Measurements from ENCODE around the gene DCUN1D4.
"Not testable (repeated sequence)": the region's sequence is repeated elsewhere in the genome, so short reads cannot be mapped to it uniquely, and the experiment has no call there.

Gene DCUN1D4

DNA sequence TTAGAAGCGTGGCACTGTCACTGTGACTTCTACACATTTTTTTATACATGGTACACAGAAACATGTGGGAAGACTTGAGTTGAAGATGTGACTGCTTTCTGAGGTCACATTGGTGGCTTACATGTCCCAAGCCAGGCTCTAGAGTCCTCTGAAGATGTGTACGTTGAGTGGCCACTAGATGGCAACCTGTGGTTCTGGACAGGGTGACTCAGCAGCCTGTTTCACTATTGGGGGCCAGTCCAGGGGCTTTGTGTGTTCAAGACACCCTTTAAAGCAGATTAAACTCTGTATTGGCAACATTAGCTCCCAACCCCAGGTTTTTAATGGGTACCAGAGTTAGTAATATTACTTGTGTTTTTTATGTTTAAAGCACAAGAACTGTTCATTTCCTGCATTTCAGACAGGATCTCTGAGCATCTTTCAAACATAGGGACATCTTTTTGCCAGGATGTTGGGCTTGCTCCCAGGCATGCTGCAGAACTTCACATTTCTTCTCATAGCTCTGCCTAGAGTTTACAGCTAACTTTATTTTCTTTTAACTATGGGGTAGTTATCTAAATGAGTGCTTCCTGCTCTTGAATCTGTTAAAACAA, 53.0 kb downstream of the DCUN1D4 start:
- peak; percentile 80 for DNase-seq

DNA sequence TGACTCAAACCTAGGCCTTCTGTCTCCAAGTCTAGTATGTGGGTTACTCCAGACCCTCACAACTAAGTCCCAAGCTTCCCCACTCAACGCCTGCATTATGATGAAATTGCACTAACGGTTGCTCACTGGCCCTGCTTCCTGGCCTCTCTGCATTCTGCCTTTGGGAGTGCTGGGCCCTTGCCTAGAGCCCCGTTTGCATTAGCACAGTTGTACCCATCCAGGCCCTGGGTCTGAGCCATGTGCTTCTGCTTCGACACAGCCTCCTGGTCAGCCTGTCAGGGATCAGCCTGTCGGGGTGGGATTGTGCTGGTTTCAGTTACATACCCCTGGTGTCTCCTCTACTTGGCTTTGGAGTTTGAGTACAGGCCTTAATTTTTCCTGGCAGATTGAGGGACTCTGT, 58.4 kb downstream of the DCUN1D4 start:
- DNase-seq: no peak

DNA sequence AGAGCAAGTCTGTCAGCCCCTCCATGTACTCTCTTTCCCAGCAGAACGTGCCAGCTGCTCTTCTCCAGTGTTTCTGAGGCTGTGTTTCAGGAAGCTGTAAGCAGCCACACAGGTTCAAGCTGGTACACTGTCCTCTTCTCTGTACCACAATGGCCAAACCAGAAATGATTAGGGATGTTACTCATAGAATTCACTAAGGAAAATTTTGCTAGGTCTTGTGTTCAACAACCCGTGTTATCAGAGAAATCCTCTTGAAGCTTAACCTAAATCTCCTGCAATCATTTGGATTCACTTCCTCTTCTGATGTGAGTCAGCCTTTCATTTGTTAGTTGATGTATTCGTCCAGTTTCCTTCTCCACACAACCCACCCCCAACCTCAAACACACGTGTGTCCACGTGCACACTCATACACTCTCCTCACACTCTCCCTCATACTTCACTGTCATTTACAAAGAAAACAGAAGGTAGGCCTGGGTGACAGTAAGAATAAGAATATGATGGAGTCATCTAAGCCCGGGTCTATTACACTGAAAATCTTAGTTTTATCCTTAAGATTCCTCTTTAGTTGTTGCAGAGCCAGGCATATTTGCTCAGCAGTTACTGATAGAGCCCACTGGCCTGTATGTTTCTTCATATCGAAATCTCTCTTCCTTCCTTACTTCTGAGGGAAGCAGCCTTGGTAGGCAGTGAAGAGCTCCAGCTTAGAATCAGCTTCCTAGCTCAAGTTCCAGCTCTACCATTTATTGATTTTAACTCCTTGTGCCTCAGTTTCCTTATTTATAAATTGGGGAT, 63.4 kb downstream of the DCUN1D4 start:
- DNase-seq: no peak

DNA sequence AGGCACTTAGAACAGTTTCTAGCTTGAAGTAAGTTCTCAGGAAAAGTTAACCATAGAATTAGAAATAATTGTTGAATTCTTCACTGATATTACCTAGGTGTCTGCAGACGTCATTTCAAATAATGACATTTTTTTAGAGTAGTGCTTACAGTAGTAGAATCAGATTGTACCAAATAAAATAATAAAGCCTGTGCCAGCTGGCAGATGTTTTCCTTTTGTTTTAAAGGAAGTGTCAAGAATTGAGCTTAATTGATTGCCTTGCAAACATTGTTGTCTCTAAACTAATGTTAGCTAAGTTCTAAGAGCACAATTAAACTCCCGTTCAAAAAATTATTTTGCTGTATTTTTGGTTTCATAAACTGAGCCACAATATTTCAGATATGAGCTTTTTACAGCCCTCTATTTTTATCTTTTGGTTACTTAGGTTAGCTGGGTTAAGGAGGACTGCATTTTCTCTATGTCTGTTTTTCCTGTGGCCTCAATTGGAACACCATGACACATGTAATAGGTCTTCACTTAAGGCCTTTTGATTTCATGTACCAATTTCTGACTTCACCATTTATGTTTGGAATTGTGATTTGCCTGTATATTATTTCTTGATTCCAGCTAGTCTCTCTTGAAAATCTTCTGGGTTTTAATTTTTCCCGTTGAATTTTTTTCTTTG, 64.2 kb downstream of the DCUN1D4 start:
- no peak for DNase-seq

DNA sequence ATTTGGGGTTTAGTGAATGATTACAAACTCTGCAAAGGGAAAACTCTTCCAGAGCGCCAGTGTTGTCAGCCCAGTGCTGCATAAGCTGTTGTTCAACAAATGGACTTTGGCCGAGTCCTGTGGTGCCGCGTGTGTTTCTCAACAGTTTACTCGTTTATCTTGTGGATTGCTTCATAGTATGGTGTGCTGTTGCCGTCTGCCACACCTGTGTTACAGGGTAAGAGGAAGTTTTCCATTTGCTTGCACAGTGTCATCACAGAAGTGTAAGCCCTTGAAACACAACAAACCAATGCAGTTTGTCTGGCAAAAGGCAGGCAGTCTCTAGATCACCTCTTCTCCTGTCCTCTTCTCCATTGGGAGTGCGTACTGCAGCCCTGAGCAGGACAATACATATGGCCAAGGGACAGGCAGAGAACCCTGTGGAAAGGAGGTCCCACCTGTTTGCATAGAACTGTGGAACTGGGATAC, 66.3 kb downstream of the DCUN1D4 start:
- DNase-seq: no peak

DNA sequence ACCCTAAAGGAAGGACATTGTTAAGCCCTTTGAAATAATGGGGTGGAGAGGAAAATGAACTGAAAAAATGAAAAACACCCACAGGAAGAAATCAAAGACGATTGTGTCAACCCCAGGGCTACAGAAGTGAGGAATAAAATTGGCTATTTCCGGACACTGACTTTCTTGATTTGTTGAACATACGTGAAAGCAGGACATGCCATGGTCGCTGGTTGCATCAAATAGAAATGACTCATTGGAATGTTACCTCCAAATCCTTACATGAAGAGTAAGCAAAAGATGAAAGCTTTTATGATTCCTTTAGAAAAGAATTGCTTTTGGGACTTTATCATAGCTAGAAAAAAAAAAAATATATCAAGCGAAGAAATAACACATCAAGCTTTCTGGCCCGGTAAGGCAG, 75.3 kb downstream of the DCUN1D4 start:
- no peak for DNase-seq

DNA sequence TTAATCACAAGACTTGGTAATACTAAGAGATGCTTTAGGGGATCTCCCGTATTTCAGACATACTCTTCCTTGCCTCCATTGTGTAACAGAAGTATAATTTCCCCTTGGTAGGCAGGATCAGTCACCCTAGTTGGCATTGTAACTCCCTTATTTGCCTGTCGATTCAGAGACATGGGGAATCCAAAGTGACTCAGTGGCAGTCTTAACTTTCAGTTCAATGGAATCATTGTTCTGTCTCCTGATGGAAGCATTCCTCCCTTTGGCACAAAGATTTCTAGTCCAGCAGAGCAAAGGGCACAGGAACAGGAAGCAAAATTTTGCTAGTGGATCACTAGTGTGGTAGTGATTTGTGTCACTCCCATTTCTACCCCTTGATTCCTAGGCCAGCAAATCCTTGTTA, 80.4 kb downstream of the DCUN1D4 start:
- DNase-seq: no peak

DNA sequence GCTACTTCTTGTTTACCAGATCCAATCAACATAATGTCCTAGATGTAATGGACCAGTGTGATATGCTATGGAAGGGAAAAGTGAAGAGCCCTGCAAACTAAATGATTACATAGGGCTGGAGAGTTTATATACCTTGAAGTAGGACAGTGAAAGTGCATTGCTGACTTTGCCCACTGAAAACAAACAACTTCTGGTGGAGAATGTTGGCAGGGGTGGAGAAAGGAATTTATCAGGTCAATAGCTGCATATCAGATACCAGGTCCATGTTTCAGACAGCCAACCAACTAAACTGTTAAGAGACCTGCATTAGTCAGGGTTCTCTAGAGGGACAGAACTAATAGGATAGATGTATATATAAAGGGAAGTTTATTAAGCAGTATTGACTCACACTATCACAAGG, 82.4 kb downstream of the DCUN1D4 start:
- DNase-seq: no peak

DNA sequence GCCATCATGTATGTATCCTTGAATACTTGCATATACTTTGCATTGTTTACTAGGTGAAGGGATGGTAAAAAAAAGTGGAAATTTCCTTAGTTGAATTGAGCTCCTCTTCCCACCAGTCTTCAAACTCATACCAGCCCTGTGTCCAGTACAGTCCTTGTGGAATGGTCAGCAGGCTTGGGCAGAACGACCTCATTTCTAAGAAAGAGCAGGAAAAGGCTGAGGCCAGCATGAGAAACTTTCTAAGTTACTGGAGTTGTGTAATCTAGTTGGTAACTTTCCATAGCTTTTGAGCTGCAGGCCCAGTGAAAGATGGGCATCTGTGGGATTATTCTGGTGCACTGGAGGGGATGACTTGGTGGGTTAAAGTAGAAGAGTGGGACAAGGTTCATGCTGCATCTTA, 87.6 kb downstream of the DCUN1D4 start:
- DNase-seq: no peak

DNA sequence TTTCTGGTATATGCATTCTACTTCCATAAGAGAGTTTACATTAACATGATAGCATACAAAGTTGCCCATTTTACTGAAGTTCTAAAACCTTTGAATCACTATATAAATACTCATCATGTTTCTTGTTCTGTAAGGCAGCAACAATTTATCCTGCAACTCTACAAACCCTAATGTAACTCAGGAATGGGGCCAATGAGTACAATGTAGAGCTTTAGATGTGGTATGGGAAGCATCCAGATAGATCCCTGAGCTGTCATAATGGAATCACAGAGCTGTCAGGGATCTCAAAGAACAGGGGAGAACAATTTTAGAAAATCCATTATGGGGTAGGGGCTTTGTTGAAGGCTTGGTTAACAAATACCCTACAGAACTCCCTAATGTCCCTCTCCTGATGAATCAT, 88.5 kb downstream of the DCUN1D4 start:
- no peak for DNase-seq

DNA sequence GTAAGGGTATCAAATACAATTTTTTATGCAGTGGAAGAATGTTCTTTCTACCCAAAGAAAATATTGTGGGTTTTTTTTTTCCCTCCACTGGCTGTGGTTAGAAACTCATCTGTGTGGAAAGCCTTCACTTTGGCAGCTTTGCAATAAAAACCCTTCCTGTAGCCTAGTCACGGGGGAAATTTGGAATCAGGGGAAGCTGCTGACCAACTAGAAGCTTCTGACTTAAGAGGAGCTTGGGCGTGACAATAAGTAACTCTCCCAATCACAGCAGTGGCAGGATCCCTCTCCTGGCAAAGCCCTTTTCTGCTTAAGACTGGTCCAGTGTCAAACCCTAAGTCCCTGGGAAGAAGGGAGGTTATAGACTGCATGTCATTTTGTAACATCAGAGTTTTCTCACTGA, 89.3 kb downstream of the DCUN1D4 start:
- DNase-seq: peak; percentile 8

DNA sequence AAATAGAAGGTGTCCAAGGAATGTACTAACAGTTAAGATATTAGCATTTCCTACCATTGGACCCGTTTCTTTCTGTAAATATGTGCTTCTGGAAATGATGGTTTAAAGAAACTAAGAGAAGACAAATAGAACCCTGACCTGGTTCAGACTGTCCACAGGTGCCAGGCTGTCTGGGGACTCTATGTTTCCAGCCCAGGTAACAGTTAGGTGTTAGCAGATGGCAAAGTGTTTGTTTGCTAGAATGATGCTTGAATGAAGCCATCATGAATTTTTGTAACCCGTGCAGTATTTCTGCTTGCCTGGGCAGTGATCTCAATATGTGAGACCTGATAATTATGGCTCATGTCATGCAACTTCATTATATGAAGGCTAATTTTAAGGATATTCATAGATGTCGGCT, 89.7 kb downstream of the DCUN1D4 start:
- no peak for DNase-seq

DNA sequence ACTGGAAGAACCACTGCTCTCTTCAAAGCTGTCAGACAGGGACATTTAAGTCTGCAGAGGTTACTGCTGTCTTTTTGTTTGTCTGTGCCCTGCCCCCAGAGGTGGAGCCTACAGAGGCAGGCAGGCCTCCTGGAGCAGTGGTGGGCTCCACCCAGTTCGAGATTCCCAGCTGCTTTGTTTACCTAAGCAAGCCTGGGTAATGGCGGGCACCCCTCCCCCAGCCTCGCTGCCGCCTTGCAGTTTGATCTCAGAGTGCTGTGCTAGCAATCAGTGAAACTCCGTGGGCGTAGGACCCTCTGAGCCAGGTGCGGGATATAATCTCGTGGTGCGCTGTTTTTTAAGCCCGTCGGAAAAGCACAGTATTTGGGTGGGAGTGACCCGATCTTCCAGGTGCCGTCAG, 97.5 kb downstream of the DCUN1D4 start:
- not testable (repeated sequence) for DNase-seq

DNA sequence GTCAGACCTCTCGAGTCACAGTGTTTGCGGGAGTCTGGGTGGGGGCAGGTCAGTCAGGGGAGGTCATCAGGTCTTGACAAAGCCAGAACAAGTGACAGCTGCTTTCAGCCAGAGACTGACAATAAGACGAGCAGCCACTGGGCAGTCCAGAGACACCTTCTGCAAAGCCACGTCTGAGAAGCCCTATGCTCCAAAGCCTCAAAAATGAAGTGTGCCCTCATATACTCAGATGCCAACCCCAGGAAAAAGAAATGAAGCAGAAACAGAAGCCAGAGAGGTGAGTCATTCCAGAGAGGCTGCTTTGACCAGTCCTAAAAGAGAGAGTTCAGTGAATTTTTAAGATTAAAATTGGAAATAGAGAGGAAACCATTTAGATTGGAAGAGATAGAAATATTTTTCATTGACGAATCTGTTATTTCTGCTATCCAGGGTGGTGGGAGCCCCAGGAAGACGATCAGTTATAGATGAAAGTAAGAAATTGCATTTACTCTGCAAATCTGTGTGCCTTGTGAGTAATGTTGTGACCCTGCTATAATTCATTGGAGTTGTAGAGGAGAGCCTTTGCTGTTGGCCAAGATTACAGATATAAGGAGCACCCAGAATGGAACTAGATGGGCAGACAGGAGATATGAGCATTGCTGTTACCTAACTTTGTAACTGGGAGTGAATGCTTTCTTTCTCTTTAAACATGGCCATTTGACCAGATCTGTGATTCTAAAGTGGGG, 99.3 kb downstream of the DCUN1D4 start:
- no peak for DNase-seq

DNA sequence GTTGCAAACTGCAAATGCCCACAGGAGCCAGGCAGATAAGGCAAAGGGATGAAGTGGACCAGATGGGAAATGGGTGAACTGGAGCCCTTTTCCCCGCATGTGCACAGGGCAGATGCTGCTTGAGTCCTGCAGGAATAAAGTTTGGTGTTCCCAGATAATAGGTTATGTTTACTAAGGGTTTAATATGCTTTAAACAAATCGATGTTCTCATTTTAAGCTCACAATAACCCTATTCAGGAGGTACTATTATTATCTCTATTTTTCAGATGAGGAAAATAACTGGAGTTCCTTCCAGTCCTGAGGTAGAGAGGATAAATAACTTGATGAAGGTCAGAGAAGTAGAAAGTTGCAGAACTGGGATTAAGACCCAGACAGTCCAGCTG, 99.9 kb downstream of the DCUN1D4 start:
- DNase-seq: no peak

DNA sequence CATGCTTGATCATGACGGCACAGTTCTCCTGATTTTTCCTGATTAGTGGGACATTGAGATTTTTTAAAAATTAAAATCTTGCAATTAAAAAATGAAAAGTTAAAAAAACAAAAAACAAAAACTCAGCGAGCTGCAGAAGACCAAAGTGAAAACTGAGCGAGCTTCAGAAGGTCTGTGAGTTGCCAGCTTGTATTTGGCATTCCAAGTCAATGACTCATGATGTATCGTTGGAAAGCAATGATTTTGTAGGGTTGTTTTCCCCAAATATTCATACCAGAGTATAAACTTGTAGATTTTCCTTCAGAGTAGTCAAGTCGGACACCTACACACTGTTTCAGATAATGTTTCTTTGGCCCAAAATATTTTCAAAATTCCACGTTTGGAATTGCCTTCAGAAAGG, 100.3 kb downstream of the DCUN1D4 start:
- DNase-seq: no peak

DNA sequence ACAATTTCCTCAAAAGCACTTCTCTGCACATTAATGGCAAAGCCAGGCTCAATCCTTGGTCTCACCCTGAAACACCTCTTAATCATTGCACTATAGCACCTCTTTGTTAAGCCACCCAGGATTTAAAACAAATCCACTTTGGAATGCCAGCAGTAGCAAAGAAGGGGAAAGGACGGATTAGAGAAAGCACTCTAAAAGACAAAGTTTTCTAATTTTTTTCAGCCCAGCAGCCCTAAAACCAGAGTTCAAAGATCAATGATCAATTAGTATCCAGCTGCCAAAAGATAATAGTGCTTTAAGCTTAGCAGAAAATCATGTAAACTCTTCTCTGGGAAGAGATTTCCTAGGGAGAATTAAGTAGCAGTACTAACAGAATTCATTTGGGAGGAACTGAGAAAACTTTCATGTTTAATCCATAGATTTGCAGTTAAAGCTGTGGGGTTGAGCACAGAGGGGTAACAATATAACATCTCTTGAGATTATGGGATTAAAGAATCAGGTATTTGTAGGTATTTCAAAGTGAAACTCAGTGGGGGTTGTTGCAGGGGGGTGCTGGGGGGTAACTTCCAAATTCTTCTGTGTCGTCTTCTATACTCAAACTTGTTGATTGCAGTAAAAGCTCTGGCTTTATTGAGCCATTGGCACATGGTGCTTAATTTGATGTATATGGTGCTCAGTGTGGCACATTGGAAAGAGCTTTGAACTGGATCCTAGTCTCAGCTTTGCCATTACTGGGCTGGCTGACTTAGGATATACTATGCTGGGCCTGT, 115.4 kb downstream of the DCUN1D4 start:
- peak; percentile 2 for DNase-seq

DNA sequence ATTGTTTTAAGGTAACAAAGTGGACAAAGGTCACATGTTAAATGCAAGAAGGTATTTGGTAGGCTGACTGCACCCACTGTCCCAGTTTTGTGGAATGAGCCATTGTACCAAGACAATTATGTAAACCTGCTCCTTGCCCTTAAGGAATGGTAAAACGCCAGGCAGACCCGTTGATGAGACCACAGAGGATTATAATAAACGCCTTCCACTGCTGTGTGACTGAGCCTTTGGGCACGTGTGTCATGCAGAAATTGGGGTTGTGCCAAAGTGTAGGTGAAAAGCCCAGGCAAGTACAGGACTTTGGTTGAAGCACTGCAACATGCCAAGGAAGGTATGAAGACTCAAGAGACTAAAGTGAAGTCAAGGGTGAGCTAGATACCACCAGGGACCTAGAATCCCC, 117.5 kb downstream of the DCUN1D4 start:
- DNase-seq: no peak

DNA sequence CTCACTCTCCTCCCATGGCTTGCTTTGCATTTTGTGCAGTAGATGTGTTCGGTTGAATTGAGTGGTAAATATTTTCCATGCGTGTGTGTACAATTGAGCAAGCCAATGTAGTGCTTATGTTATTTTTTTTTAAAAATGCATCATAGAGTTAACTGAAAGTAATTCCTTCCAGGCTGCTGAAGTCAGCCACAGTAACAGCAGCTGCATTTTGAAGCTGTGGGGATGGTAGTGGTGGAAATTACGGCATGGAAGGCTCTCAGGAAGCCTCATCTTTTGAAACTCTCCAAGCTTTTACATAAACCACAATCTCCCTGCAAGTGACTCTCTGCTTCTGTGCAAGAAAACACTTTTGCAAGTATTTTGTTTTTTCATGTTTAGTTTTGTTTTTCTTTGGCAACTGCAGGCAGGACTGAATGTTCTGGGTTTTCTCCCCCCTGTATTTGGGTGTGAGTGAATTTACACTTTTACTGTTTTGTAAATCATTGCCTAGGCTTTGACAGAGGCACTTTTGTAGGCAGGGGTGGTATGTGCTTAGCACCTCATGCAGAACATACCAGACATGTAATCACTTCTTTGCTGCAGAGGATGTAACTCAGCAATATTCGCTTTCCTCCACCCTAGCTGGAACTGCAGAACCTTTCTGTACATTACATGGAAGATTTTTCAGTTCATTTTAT, 121.0 kb downstream of the DCUN1D4 start:
- DNase-seq: peak; percentile 1

DNA sequence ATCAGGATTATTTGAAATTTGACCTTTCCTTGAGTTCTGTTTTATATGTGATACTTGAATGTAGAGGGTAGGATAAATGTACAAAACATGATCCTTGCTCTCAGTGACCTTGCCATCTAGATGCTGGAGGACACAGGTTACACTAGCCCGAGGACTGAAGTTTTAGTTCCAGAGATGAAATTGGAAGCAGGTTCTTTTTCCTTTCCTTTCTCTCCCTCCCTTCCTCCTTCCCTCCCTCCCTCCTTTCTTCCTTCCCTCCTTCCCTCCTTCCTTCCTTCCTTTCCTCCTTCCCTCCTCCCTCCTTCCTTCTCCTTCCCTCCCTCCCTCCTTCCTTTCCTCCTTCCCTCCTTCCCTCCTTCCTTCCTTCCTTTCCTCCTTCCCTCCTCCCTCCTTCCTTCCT, 122.9 kb downstream of the DCUN1D4 start:
- no peak for DNase-seq
